Right atrium auricular region (tissue), 2 donors: Measurements from ENCODE around the gene PTGER1. TPM values are rescaled to one million over a fixed set of nuclear protein-coding genes. Genes with fewer than 3 reads are reported as not detected.

ENCODE experiments used
- DNase-seq: peaks from one replicate; pipeline ENCODE4 v3.0.0-alpha.2; 2019; ENCODE audit warnings: low spot score
- H3K27ac ChIP-seq, 2 donors: fragments of 200-600 bp; sonication (generic); 1 replicate in 1 of 2; 2 replicates in 1 of 2; pipeline ENCODE4 v1.5.1; 2016 to 2019
- H3K27me3 ChIP-seq, 2 donors: fragments of 200-600 bp; sonication (generic); one replicate each; pipeline versions ENCODE4 v1.5.1 to v1.6.0; 2017 to 2019
- H3K36me3 ChIP-seq: fragments of 200-600 bp; sonication (generic); one replicate; pipeline ENCODE4 v1.5.1; 2016
- H3K4me1 ChIP-seq, 2 donors: fragments of 200-600 bp; sonication (generic); one replicate each; pipeline versions ENCODE4 v1.5.1 to v1.6.0; 2017 to 2019
- H3K4me3 ChIP-seq, 2 donors: fragments of 200-600 bp; sonication (generic); 1 replicate in 1 of 2; 2 replicates in 1 of 2; pipeline ENCODE4 v1.5.1; 2017 to 2019; ENCODE audit warnings: mild to moderate bottlenecking in 1 of 2, moderate library complexity in 1 of 2
- H3K9me3 ChIP-seq, 2 donors: fragments of 200-600 bp; sonication (generic); one replicate each; pipeline ENCODE4 v1.5.1; 2019
- total RNA-seq, 2 donors: library from RNA; depleted of rRNA; stranded (reverse); fragments of >200 nt; gene quantifications; one replicate each; pipeline ENCODE4 v1.1.0, GENCODE V29; 2016
- TF ChIP-seq, protein P1 (sequence below), 2 donors: fragments of 200-600 bp; sonication (generic); IDR thresholded peaks; one replicate each; pipeline ENCODE4 v1.5.1; 2019; ENCODE audit warnings: antibody characterized with exemption in 2 of 2

The PTGER1 gene, protein sequence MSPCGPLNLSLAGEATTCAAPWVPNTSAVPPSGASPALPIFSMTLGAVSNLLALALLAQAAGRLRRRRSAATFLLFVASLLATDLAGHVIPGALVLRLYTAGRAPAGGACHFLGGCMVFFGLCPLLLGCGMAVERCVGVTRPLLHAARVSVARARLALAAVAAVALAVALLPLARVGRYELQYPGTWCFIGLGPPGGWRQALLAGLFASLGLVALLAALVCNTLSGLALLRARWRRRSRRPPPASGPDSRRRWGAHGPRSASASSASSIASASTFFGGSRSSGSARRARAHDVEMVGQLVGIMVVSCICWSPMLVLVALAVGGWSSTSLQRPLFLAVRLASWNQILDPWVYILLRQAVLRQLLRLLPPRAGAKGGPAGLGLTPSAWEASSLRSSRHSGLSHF
- not detected for total RNA-seq

DNA sequence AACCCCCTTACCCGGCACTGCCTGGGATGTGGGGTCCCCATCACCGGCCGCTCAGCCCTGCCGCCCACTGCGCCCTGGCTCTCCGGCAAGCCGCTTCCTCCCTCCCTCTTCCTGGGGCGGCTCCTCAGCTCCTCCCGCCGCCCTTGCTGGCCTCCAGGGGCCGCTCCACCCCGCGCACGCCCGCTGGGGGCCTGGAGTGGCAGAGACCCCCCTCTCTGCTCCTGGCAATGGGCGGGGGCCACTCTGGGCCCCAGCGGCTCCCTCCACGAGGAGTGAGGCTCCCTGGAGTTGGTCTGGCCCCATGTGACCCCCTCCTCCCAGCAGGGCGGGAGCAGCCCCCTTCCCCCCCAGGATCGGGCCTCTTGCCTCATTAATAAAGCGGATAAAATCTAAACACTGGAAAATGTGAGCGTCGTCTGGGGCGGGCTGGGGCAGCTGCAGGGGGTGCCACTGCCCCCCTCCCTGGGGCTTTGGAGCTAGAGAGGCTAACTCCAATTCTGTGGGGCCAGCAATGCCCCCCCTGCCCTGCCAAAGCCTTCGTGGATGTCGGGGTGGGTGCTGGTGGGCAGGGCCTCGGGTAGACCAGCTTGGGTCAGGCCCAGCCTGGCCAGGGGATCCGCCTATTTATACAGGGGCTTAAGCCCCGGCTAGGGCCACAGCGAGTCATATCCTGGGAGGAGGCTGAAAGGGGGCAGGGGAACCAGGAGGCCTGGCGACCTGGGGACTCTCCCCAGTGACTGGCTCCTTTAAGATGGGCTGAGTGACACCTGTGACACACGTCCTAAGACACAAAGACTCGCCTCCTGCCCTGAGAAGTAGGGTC is at the start of gene PTGER1:
TSS of gene PTGER1 (minus strand) at position 104 of the 823 bp plus-strand sequence. CDS start 1,034 bp downstream, outside the sequence.
- H3K4me1 ChIP-seq, result peaks cover 0 to 61% of the 10 kb centered on the region in 2 donors
- H3K9me3 ChIP-seq, result no peaks in the 10 kb centered on the region
- H3K4me3 ChIP-seq, result peak within 1 kb of the TSS in 1 of 2 donors; percentile 24
- TF ChIP-seq, protein P1, sequence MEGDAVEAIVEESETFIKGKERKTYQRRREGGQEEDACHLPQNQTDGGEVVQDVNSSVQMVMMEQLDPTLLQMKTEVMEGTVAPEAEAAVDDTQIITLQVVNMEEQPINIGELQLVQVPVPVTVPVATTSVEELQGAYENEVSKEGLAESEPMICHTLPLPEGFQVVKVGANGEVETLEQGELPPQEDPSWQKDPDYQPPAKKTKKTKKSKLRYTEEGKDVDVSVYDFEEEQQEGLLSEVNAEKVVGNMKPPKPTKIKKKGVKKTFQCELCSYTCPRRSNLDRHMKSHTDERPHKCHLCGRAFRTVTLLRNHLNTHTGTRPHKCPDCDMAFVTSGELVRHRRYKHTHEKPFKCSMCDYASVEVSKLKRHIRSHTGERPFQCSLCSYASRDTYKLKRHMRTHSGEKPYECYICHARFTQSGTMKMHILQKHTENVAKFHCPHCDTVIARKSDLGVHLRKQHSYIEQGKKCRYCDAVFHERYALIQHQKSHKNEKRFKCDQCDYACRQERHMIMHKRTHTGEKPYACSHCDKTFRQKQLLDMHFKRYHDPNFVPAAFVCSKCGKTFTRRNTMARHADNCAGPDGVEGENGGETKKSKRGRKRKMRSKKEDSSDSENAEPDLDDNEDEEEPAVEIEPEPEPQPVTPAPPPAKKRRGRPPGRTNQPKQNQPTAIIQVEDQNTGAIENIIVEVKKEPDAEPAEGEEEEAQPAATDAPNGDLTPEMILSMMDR (IDR thresholded peaks at IDR 0.05), result peak in 1 of 2 donors; percentile 46
- H3K27me3 ChIP-seq, result peaks cover 0 to 7% of the 10 kb centered on the region in 2 donors
- no peak within 1 kb of the TSS for H3K27ac ChIP-seq
- H3K36me3 ChIP-seq, result peaks cover 43% of the 10 kb centered on the region
- no peak for DNase-seq

DNA sequence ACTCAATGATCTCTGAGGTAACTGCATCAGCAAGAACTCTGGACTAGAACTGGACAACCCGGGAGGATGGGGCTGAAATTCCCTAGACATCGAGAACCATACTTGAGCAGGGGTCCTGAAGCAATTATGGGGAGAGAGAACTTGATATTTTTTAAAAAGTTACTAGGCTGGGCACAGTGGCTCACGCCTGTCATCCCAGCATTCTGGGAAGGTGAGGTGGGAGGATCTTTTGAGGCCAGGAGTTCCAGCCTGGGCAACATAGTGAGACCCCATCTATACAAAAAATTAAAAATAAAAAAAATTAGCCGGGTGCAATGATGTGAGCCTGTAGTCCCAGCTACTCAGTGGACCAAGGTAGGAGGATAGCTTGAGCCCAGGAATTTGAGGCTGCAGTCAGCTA is 45.4 kb upstream of the PTGER1 start:
- Histone ChIP-seq H3K4me1 (peaks cover 0 to 29% of the 10 kb centered on the region in 2 donors), H3K36me3 (peaks cover 12% of the 10 kb centered on the region), H3K27ac (no peak overlapping the region)

DNA sequence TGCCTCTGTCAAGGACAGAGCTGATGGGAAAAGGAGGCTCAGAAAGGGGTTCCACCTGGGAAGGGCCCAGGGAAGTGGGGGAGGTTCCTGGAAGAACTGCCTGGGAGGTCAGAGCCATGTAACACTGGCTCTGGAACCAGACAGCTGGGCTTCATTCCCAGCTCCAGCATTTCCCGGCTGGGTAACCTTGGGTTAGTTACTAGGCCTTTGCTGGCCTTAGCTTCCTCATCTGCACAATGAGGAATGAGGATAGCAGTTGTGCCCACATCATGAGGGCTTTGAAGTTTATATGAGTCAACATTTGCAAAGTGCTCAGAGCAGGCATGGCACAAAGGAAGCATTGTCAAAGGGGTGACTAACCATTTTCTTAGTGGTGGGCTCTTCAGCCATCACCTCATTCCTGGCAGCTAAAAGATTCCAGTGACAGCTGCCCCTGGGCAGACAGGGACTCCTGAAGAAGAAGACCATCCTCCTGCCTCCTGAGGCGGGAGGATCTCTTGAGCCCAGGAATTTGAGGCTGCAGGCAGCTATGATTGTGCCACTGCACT is 44.8 kb upstream of the PTGER1 start:
- Histone ChIP-seq H3K9me3 (no peaks in the 10 kb centered on the region), H3K4me3 (no peak overlapping the region), H3K27ac (peak overlapping the region; percentile 100), H3K4me1 (peaks cover 0 to 35% of the 10 kb centered on the region in 2 donors), H3K27me3 (no peaks in the 10 kb centered on the region), H3K36me3 (peaks cover 19% of the 10 kb centered on the region)
- TF ChIP-seq, protein P1 (IDR thresholded peaks at IDR 0.05), result no peak
- no peak for DNase-seq

More for the DNA sequence above, 45.4 kb upstream of the PTGER1 start:
- TF ChIP-seq, protein P1 (IDR thresholded peaks at IDR 0.05), result no peak
- DNase-seq, result no peak
- H3K9me3 ChIP-seq, result no peaks in the 10 kb centered on the region
- H3K4me3 ChIP-seq, result no peak overlapping the region
- H3K27me3 ChIP-seq, result no peaks in the 10 kb centered on the region

DNA sequence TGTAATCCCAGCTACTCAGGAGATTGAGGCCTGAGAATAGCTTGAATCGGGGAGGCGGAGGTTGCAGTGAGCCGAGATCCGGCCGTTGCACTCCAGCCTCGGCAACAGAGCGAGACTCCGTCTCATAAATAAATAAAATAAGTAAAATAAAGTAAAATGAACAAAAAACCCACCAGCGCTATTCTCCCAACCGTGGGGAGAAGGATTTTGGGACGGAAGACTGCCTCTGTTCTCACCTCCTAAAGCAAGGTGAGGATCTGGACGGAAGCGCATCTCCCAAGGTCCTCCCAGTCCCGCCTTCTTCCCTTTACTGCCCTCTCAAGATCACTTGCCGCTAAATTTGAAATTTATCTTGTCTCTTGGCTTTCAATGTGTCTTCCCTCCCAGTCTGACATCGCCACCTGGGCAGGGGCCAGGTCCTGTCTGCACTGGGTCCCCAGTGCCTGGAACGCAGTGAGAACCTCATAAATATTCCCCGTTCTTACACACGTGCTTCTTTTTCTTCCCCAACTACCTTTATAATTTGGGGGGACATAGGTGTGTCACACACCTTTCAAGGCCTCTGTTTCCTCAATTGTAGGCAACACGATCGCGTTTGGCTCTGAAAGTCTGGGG is 44.2 kb upstream of the PTGER1 start:
- Histone ChIP-seq H3K4me3 (peak overlapping the region in 1 of 2 donors; percentile 50), H3K27ac (peak overlapping the region; percentile 100), H3K27me3 (no peaks in the 10 kb centered on the region), H3K4me1 (peaks cover 0 to 41% of the 10 kb centered on the region in 2 donors), H3K9me3 (no peaks in the 10 kb centered on the region), H3K36me3 (peaks cover 24% of the 10 kb centered on the region)
- no peak for DNase-seq
- TF ChIP-seq, protein P1 (IDR thresholded peaks at IDR 0.05), result no peak

DNA sequence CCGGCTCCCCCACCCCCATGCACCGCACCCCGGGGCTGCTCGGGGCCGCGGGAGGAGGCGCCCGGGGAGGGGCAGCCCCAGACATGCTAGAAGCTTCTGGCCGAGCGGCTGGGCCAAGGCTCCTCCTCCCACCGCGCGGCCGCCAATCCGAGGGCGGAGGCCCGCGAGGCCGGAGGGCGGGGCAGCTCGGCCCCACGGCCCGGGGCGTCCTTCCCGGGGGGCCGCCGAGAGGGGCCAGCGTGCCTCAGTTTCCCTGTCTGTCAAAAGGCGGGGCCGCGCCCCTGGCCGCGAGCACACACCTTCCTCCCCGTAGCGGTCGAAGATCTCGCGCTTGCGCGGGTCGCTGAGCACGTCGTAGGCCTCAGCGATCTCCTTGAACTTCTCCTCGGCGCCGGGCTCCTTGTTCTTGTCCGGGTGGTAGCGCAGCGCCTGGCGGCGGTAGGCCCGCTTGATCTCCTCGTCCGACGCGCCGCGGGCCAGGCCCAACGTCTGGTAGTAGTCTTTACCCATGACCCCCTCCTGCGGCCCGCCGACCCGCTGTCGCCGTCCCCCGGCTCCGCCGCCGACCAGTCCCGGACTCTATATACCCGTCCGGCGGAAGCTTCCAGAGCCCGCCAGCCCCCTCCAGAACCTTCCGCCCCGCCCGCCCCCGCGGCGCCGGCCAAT is 42.8 kb upstream of the PTGER1 start, which contains the start of gene DNAJB1:
TSS of gene DNAJB1 (minus strand) at position 558 of the 666 bp plus-strand sequence. CDS start at position 510, 48 bp downstream.
- H3K27me3 ChIP-seq, result no peaks in the 10 kb centered on the region
- DNase-seq, result peak; percentile 77
- H3K9me3 ChIP-seq, result no peaks in the 10 kb centered on the region
- TF ChIP-seq, protein P1 (IDR thresholded peaks at IDR 0.05), result no peak
- H3K4me3 ChIP-seq, result peak within 1 kb of the TSS; percentile 96 to 97
- peak within 1 kb of the TSS; percentile 100 for H3K27ac ChIP-seq
- H3K36me3 ChIP-seq, result peaks cover 32% of the 10 kb centered on the region
- H3K4me1 ChIP-seq, result peaks cover 0 to 43% of the 10 kb centered on the region in 2 donors
